HepG2 (cell line): ENCODE results near the gene CABLES2. TPM values are rescaled to one million over a fixed set of nuclear protein-coding genes. Genes with fewer than 3 reads are reported as not detected.
A peak's percentile ranks its signal among the peaks of the same experiment; 100 is the strongest.

Experiments used
- CCAR2 ChIP-seq: fragments of 200-400 bp; formaldehyde crosslinking; optimal IDR thresholded peaks from 2 replicates; pipeline ENCODE3; 2018; ENCODE audit warnings: low read depth, mild to moderate bottlenecking, low read length, moderate library complexity
- HOXA3 ChIP-seq: sonication (generic); formaldehyde crosslinking; IDR thresholded peaks from 2 replicates; pipeline ENCODE4 v1.5.0; 2020; ENCODE audit warnings: missing genetic modification reagents
- KAT7 ChIP-seq: IDR thresholded peaks from 2 replicates; pipeline ENCODE4 v1.6.1; 2018; ENCODE audit warnings: borderline replicate concordance, missing compliant biosample characterization
- KMT2A ChIP-seq: sonication (generic); formaldehyde crosslinking; IDR thresholded peaks from 2 replicates; pipeline ENCODE4 v1.4.0; 2020; ENCODE audit warnings: missing genetic modification reagents
- MTF1 ChIP-seq: sonication (generic); formaldehyde crosslinking; IDR thresholded peaks from 2 replicates; pipeline ENCODE4 v1.5.0; 2020; ENCODE audit warnings: missing genetic modification reagents
- NFATC3 ChIP-seq: sonication (generic); formaldehyde crosslinking; IDR thresholded peaks from 2 replicates; pipeline ENCODE4 v1.5.1; 2020; ENCODE audit warnings: mild to moderate bottlenecking, missing genetic modification reagents
- NFE2L2 ChIP-seq: fragments of 150-350 bp; IDR thresholded peaks from 2 replicates; pipeline ENCODE4 v1.6.1; 2014; ENCODE audit warnings: low read length
- STAG1 ChIP-seq: sonication (generic); formaldehyde crosslinking; IDR thresholded peaks from 2 replicates; pipeline ENCODE4 v1.4.0; 2020; ENCODE audit warnings: missing genetic modification reagents
- ZBTB21 ChIP-seq: sonication (generic); formaldehyde crosslinking; IDR thresholded peaks from 2 replicates; pipeline ENCODE4 v1.4.0; 2020; ENCODE audit warnings: missing genetic modification reagents
- polyA plus RNA-seq, 8 experiments: library from polyadenylated mRNA; depleted of rRNA in 3 of 8; stranded (reverse) in 7 of 8; unstranded in 1 of 8; fragments of >200 nt; fragmentation: Illumina TruSeq in 4 of 8; extraction: Trizol in 4 of 8; gene quantifications; 2 replicates each; pipeline versions ENCODE4 v1.2.1 to v1.2.3, GENCODE V29; 2011 to 2016; ENCODE audit warnings: low read depth in 4 of 8, missing spikeins in 1 of 8, mixed read lengths in 1 of 8; ENCODE audit not compliant: insufficient read depth in 1 of 8
- total RNA-seq, 5 experiments: library from RNA; depleted of rRNA; stranded (reverse); fragments of >200 nt; fragmentation: Illumina TruSeq; extraction: Trizol; gene quantifications; 2 replicates each; pipeline ENCODE4 v1.2.3, GENCODE V29; 2016; ENCODE audit warnings: low read depth in 1 of 5
- TF ChIP-seq, protein P1 (sequence below), 2 experiments: IDR thresholded peaks; 2 replicates each; pipeline ENCODE4 v1.6.1; 2011 to 2012; ENCODE audit warnings: low read length in 2 of 2, borderline replicate concordance in 1 of 2, low read depth in 1 of 2, mild to moderate bottlenecking in 1 of 2, moderate library complexity in 1 of 2
- TF ChIP-seq, protein P2 (sequence below): sonication (generic); formaldehyde crosslinking; IDR thresholded peaks from 2 replicates; pipeline ENCODE4 v1.5.1; 2020; ENCODE audit warnings: mild to moderate bottlenecking, moderate library complexity, missing genetic modification reagents
- TF ChIP-seq, protein P3 (sequence below): IDR thresholded peaks from 2 replicates; pipeline ENCODE4 v1.6.1; 2016
- TF ChIP-seq, protein P4 (sequence below): sonication (generic); formaldehyde crosslinking; IDR thresholded peaks from 2 replicates; pipeline ENCODE4 v1.9.0; 2021; ENCODE audit warnings: missing genetic modification reagents, borderline replicate concordance
- TF ChIP-seq, protein P5 (sequence below): sonication (generic); formaldehyde crosslinking; IDR thresholded peaks from 2 replicates; pipeline ENCODE4 v1.4.0; 2020; ENCODE audit warnings: missing genetic modification reagents
- TF ChIP-seq, protein P6 (sequence below): sonication (generic); formaldehyde crosslinking; IDR thresholded peaks from 2 replicates; pipeline ENCODE4 v1.4.0; 2020; ENCODE audit warnings: mild to moderate bottlenecking, missing genetic modification reagents
- TF ChIP-seq, protein P7 (sequence below): sonication (generic); formaldehyde crosslinking; IDR thresholded peaks from 2 replicates; pipeline ENCODE4 v1.4.0; 2020; ENCODE audit warnings: mild to moderate bottlenecking, missing genetic modification reagents

The CABLES2 gene
- total and polyA plus RNA-seq, 2 of the 13 experiments (the other 11 are each of a cell fraction or from before 2014, with no cell fraction given) = 5.2 to 9.7 TPM

DNA sequence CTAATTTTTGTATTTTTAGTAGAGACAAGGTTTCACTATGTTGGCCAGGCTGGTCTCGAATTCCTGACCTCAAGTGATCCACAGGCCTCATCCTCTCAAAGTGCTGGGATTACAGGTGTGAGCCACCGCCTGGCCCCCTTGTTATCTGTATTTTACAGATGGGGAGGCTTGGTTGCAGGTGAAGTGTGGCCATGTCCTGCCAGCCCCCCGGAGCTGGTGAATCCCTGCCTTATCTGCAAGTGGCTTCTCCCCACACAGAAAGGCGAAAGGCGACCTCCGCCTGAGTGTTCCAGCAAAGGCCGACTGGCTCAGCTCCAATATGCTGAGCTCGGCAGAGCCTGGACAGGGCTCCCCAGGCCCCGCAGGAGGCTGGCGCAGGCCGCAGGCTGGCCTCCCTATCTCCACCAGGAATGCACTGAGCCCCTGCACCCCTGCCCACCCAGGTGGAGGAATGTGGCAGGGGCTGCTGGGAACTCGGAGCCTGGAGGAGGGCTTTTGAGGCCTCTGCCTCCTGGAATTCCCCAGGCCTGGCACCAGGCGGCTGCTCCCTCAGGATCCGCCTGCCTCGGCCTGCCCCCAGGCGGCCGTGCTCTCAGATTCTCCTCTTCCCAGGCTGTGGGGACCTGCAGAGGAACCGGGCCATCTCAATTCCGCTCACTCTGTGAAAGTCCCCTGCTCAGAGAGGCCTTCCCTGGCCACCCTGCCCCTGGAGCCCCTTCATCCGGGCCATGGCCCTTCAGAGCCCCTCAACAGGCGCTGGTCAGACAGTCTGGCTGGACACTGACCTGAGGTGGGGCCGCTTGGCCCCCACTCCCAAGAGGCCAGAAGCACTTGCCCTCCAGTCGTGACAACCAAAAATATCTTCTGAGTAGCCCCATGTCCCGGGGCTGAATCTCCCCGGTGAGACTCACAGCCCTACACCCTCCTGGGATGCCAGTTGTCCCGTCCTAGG is 30.7 kb downstream of the CABLES2 start (continued):
- TF ChIP-seq KAT7 (CRISPR knock-in tag) (peak; percentile 70), NFE2L2 (no peak), CCAR2 (no peak), MTF1 (CRISPR knock-in tag) (peak; percentile 36; the same call in 1 of the 2 replicates), STAG1 (CRISPR knock-in tag) (peak; percentile 95), HOXA3 (CRISPR knock-in tag) (peak; percentile 75), ZBTB21 (no peak; the same call in 1 of the 2 replicates), NFATC3 (CRISPR knock-in tag) (peak; percentile 27; the same call in 1 of the 2 replicates), KMT2A (CRISPR knock-in tag) (no peak; the same call in 1 of the 2 replicates)
- TF ChIP-seq, protein P1, sequence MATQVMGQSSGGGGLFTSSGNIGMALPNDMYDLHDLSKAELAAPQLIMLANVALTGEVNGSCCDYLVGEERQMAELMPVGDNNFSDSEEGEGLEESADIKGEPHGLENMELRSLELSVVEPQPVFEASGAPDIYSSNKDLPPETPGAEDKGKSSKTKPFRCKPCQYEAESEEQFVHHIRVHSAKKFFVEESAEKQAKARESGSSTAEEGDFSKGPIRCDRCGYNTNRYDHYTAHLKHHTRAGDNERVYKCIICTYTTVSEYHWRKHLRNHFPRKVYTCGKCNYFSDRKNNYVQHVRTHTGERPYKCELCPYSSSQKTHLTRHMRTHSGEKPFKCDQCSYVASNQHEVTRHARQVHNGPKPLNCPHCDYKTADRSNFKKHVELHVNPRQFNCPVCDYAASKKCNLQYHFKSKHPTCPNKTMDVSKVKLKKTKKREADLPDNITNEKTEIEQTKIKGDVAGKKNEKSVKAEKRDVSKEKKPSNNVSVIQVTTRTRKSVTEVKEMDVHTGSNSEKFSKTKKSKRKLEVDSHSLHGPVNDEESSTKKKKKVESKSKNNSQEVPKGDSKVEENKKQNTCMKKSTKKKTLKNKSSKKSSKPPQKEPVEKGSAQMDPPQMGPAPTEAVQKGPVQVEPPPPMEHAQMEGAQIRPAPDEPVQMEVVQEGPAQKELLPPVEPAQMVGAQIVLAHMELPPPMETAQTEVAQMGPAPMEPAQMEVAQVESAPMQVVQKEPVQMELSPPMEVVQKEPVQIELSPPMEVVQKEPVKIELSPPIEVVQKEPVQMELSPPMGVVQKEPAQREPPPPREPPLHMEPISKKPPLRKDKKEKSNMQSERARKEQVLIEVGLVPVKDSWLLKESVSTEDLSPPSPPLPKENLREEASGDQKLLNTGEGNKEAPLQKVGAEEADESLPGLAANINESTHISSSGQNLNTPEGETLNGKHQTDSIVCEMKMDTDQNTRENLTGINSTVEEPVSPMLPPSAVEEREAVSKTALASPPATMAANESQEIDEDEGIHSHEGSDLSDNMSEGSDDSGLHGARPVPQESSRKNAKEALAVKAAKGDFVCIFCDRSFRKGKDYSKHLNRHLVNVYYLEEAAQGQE (IDR thresholded peaks at IDR 0.05; ENCODE audit: borderline replicate concordance in 1 of 2, low read depth in 1 of 2, low read length in 2 of 2) = no peak
- TF ChIP-seq, protein P2, sequence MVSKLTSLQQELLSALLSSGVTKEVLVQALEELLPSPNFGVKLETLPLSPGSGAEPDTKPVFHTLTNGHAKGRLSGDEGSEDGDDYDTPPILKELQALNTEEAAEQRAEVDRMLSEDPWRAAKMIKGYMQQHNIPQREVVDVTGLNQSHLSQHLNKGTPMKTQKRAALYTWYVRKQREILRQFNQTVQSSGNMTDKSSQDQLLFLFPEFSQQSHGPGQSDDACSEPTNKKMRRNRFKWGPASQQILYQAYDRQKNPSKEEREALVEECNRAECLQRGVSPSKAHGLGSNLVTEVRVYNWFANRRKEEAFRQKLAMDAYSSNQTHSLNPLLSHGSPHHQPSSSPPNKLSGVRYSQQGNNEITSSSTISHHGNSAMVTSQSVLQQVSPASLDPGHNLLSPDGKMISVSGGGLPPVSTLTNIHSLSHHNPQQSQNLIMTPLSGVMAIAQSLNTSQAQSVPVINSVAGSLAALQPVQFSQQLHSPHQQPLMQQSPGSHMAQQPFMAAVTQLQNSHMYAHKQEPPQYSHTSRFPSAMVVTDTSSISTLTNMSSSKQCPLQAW (CRISPR knock-in tag) = peak; percentile 88; the same call in 1 of the 2 replicates
- TF ChIP-seq, protein P3, sequence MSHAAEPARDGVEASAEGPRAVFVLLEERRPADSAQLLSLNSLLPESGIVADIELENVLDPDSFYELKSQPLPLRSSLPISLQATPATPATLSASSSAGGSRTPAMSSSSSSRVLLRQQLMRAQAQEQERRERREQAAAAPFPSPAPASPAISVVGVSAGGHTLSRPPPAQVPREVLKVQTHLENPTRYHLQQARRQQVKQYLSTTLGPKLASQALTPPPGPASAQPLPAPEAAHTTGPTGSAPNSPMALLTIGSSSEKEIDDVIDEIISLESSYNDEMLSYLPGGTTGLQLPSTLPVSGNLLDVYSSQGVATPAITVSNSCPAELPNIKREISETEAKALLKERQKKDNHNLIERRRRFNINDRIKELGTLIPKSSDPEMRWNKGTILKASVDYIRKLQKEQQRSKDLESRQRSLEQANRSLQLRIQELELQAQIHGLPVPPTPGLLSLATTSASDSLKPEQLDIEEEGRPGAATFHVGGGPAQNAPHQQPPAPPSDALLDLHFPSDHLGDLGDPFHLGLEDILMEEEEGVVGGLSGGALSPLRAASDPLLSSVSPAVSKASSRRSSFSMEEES (CRISPR knock-in tag) = peak; percentile 10; the same call in 1 of the 2 replicates
- TF ChIP-seq, protein P4, sequence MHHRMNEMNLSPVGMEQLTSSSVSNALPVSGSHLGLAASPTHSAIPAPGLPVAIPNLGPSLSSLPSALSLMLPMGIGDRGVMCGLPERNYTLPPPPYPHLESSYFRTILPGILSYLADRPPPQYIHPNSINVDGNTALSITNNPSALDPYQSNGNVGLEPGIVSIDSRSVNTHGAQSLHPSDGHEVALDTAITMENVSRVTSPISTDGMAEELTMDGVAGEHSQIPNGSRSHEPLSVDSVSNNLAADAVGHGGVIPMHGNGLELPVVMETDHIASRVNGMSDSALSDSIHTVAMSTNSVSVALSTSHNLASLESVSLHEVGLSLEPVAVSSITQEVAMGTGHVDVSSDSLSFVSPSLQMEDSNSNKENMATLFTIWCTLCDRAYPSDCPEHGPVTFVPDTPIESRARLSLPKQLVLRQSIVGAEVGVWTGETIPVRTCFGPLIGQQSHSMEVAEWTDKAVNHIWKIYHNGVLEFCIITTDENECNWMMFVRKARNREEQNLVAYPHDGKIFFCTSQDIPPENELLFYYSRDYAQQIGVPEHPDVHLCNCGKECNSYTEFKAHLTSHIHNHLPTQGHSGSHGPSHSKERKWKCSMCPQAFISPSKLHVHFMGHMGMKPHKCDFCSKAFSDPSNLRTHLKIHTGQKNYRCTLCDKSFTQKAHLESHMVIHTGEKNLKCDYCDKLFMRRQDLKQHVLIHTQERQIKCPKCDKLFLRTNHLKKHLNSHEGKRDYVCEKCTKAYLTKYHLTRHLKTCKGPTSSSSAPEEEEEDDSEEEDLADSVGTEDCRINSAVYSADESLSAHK (CRISPR knock-in tag) = no peak
- TF ChIP-seq, protein P5, sequence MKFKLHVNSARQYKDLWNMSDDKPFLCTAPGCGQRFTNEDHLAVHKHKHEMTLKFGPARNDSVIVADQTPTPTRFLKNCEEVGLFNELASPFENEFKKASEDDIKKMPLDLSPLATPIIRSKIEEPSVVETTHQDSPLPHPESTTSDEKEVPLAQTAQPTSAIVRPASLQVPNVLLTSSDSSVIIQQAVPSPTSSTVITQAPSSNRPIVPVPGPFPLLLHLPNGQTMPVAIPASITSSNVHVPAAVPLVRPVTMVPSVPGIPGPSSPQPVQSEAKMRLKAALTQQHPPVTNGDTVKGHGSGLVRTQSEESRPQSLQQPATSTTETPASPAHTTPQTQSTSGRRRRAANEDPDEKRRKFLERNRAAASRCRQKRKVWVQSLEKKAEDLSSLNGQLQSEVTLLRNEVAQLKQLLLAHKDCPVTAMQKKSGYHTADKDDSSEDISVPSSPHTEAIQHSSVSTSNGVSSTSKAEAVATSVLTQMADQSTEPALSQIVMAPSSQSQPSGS (CRISPR knock-in tag) = peak; percentile 65; the same call in 1 of the 2 replicates
- TF ChIP-seq, protein P6, sequence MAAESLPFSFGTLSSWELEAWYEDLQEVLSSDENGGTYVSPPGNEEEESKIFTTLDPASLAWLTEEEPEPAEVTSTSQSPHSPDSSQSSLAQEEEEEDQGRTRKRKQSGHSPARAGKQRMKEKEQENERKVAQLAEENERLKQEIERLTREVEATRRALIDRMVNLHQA (CRISPR knock-in tag) = no peak
- TF ChIP-seq, protein P7, sequence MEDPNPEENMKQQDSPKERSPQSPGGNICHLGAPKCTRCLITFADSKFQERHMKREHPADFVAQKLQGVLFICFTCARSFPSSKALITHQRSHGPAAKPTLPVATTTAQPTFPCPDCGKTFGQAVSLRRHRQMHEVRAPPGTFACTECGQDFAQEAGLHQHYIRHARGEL (CRISPR knock-in tag) = peak; percentile 95; the same call in 1 of the 2 replicates
